Thyroid gland (tissue), 4 donors: Measurements from ENCODE around the gene SPOCK2. TPM values are rescaled to one million over a fixed set of nuclear protein-coding genes. Genes with fewer than 3 reads are reported as not detected.

Source experiments
- DNase-seq, 2 donors: peaks; one replicate each; pipeline ENCODE4 v3.0.0-alpha.2; 2019
- H3K27ac ChIP-seq, 3 donors: fragments of 200-600 bp; sonication (generic); 1 replicate in 2 of 3; 2 replicates in 1 of 3; pipeline ENCODE4 v1.5.1; 2016 to 2019; ENCODE audit warnings: mild to moderate bottlenecking in 1 of 3, moderate library complexity in 1 of 3
- H3K27me3 ChIP-seq: fragments of 200-600 bp; sonication (generic); one replicate; pipeline ENCODE4 v1.5.1; 2019
- H3K36me3 ChIP-seq, 2 donors: fragments of 200-600 bp; sonication (generic); one replicate each; pipeline ENCODE4 v1.5.1; 2016 to 2019
- H3K4me1 ChIP-seq, 2 donors: fragments of 200-600 bp; sonication (generic); one replicate each; pipeline ENCODE4 v1.5.1; 2017 to 2019
- H3K4me3 ChIP-seq, 3 donors: fragments of 200-600 bp; sonication (generic); replicated peaks in 1 of 3; 1 replicate in 2 of 3; 2 replicates in 1 of 3; pipeline ENCODE4 v1.5.1; 2016; ENCODE audit warnings: mild to moderate bottlenecking in 1 of 3
- H3K9me3 ChIP-seq: fragments of 200-600 bp; sonication (generic); one replicate; pipeline ENCODE4 v1.5.1; 2017
- POLR2A ChIP-seq, 2 donors: fragments of 450-650 bp; IDR thresholded peaks; one replicate each; pipeline ENCODE4 v1.6.1; 2017; ENCODE audit warnings: antibody characterized with exemption in 2 of 2, mild to moderate bottlenecking in 2 of 2, moderate library complexity in 1 of 2
- WGBS, 2 donors: methylation state at CpG; one replicate each; pipeline ENCODE4 v1.1.5; 2017; 5-methylcytosine and 5-hydroxymethylcytosine counted together
- intact Hi-C: fragments of 100-400 bp; cut with DNase I; formaldehyde crosslinking; loops from one replicate; pipeline ENCODE4 v1.15.1; 2023
- total RNA-seq, 4 donors: library from RNA; depleted of rRNA; stranded (reverse); fragments of >200 nt; gene quantifications; one replicate each; pipeline ENCODE4 v1.2.3, GENCODE V29; 2016
- TF ChIP-seq, protein P1 (sequence below), 6 experiments: fragments of 200-600 bp in 3 of 6; fragments of 450-650 bp in 3 of 6; sonication (generic) in 3 of 6; IDR thresholded peaks; one replicate each; pipeline ENCODE4 v1.5.1; 2016 to 2019; ENCODE audit warnings: antibody characterized with exemption in 6 of 6, mild to moderate bottlenecking in 2 of 6, inconsistent platforms in 1 of 6, moderate library complexity in 1 of 6

Gene SPOCK2
- total RNA-seq, 4 donors from 2014 or later: 4.3 to 17.6 (median 13.5) TPM

DNA sequence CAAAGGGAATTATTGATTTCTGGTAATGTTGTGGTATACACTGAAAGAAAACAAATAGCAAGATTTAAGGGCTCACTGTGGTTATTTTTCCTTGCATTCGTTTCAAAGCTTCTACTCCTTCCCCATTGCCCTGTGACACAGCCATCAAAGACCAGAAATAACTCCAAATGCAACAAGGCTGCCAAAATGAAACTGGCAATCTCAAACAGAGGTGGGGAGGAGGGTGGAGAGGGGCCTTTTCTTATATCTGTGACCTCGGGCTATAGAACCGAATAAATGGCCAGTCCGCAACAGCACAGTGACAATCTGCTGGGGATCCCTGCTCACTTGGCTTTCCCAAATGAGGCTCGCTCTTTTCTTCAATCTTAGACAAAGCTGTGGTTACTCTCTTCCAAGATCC is 17.4 kb upstream of the SPOCK2 start:
- no peak for DNase-seq
- Histone ChIP-seq H3K9me3 (no peaks in the 10 kb centered on the region), H3K27me3 (no peaks in the 10 kb centered on the region), H3K4me3 (no peak overlapping the region), H3K27ac (no peak overlapping the region), H3K4me1 (peaks cover 27 to 34% of the 10 kb centered on the region in 2 donors), H3K36me3 (no peaks in the 10 kb centered on the region)
- WGBS, 2 donors: 91 to 92% methylated on average over 5 of the region's 5 CpGs
- no peak for TF ChIP-seq POLR2A (IDR thresholded peaks at IDR 0.05)
- TF ChIP-seq, protein P1, sequence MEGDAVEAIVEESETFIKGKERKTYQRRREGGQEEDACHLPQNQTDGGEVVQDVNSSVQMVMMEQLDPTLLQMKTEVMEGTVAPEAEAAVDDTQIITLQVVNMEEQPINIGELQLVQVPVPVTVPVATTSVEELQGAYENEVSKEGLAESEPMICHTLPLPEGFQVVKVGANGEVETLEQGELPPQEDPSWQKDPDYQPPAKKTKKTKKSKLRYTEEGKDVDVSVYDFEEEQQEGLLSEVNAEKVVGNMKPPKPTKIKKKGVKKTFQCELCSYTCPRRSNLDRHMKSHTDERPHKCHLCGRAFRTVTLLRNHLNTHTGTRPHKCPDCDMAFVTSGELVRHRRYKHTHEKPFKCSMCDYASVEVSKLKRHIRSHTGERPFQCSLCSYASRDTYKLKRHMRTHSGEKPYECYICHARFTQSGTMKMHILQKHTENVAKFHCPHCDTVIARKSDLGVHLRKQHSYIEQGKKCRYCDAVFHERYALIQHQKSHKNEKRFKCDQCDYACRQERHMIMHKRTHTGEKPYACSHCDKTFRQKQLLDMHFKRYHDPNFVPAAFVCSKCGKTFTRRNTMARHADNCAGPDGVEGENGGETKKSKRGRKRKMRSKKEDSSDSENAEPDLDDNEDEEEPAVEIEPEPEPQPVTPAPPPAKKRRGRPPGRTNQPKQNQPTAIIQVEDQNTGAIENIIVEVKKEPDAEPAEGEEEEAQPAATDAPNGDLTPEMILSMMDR (IDR thresholded peaks at IDR 0.05): no peak
- intact Hi-C loops: no loop called here

DNA sequence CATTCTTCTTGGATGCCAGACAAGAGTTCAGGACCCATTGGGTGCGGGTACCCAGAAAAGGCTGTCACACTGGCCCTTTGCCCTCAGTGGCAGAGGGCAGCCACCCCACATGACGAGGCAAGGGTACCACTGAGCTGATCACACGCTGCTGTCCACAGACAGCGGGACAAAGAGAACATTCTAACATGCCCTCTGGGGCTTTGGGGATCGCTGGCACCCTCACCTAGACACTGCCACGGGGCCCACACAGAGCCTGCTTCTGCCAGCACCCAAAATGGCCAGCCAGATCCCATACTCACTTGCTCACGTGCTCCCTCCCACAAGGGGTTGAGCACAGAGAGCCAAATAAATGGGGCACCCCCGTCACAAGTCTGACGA is 16.7 kb upstream of the SPOCK2 start:
- H3K4me1 ChIP-seq: peaks cover 27 to 32% of the 10 kb centered on the region in 2 donors
- no peaks in the 10 kb centered on the region for H3K36me3 ChIP-seq
- H3K4me3 ChIP-seq: no peak overlapping the region
- 95 to 99% methylated on average over 7 to 8 of the region's 9 CpGs for WGBS, 2 donors
- H3K27me3 ChIP-seq: no peaks in the 10 kb centered on the region
- no peak for TF ChIP-seq POLR2A (IDR thresholded peaks at IDR 0.05)
- TF ChIP-seq, protein P1 (IDR thresholded peaks at IDR 0.05): no peak
- H3K9me3 ChIP-seq: no peaks in the 10 kb centered on the region
- DNase-seq: no peak
- H3K27ac ChIP-seq: no peak overlapping the region
- intact Hi-C loops: no loop called here

DNA sequence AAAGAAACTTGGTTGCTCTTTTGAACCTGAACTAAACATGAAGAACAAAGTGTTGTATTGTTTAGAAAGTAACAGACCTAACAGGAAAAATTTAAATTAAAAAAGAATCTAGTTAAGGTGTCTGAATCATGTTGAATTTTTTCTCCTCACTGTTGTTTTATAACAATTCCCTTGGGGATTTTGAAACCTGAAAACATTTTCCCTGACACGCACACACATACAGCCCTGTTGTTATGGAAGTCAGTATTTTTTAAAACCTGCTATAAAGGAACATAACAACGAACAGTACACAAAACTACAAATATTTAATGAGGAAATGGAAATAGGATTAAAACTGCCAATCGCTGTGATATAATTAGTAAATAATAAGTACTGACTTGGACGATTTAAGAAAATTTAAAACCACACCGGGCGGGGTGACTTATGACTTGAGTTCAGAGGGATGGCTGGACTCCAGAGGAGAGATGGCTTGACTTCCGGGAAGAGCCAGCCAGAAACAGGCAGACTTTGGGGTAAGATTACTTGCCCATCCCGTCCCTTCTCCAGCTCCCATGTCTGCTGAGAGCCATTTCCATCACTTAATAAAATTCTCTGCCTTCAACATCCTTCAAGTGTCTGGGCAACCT is 16.2 kb upstream of the SPOCK2 start:
- 82 to 88% methylated on average over 8 of the region's 8 CpGs for WGBS, 2 donors
- Histone ChIP-seq H3K36me3 (no peaks in the 10 kb centered on the region), H3K4me3 (no peak overlapping the region), H3K27ac (no peak overlapping the region), H3K27me3 (no peaks in the 10 kb centered on the region), H3K4me1 (peaks cover 23 to 27% of the 10 kb centered on the region in 2 donors), H3K9me3 (no peaks in the 10 kb centered on the region)
- intact Hi-C loops: no loop called here
- DNase-seq: no peak
- TF ChIP-seq, protein P1 (IDR thresholded peaks at IDR 0.05): no peak
- TF ChIP-seq POLR2A (IDR thresholded peaks at IDR 0.05): no peak

DNA sequence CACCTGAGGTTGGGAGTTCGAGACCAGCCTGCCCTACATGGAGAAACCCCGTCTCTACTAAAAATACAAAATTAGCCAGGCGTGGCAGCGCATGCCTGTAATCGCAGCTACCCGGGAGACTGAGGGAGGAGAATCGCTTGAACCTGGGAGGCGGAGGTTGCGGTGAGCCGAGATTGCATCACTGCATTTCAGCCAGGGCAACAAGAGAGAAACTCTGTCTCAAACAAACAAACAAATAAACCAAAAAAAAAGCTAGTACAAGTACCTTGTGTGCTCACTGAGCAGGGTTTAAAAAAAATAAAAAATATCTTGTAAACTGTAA is 11.2 kb upstream of the SPOCK2 start:
- H3K4me1 ChIP-seq: no peaks in the 10 kb centered on the region
- peaks cover 4 to 11% of the 10 kb centered on the region in 2 donors for H3K36me3 ChIP-seq
- TF ChIP-seq, protein P1 (IDR thresholded peaks at IDR 0.05): no peak
- TF ChIP-seq POLR2A (IDR thresholded peaks at IDR 0.05): no peak
- intact Hi-C loops: no loop called here
- H3K27ac ChIP-seq: no peak overlapping the region
- WGBS, 2 donors: 93 to 94% methylated on average over 10 of the region's 10 CpGs
- no peak for DNase-seq
- H3K4me3 ChIP-seq: no peak overlapping the region
- no peaks in the 10 kb centered on the region for H3K27me3 ChIP-seq
- no peaks in the 10 kb centered on the region for H3K9me3 ChIP-seq

DNA sequence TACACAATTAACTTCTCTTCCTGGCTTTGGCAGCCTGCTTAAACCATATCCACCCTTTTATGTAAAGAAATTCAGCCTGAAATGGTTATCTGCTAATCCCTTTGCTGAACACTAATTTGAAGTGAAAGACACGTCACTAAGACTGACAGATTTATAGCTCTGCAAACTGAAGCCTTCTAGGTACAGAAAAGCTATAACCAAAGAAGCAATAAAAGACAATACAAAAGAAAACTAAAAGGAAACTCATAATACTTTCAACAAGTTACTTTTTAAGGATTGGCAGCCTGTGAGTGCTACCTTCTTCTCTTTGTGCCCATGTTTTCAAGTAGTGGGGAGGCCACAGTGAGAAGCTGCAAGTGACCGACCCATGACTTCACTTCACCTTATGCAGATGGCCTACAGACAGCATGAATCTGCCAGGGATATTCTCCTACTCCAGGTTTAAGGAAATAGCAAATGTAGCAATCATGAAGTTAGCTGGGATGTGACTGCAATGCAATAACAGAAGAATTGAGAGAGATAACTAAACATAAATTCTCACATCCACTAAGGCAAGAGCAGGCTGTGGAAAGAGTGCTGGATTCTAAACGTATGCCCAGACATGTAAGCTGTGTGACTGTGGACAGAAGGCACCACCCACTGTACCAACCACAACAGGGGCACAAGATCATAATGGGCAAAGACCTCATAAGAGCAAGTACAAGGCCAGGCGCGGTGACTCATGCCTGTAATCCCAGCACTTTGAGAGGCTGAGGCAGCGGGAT is 10.7 kb upstream of the SPOCK2 start:
- intact Hi-C loops: no loop called here
- Histone ChIP-seq H3K9me3 (no peaks in the 10 kb centered on the region), H3K27ac (no peak overlapping the region), H3K27me3 (no peaks in the 10 kb centered on the region), H3K36me3 (peaks cover 4 to 11% of the 10 kb centered on the region in 2 donors), H3K4me3 (no peak overlapping the region), H3K4me1 (no peaks in the 10 kb centered on the region)
- 95 to 98% methylated on average over 6 of the region's 6 CpGs for WGBS, 2 donors
- DNase-seq: no peak
- TF ChIP-seq, protein P1 (IDR thresholded peaks at IDR 0.05): no peak
- no peak for TF ChIP-seq POLR2A (IDR thresholded peaks at IDR 0.05)
